Lower lobe of right lung (tissue), 2 donors: ENCODE measurements around the gene SCTR. TPM values are rescaled to one million over a fixed set of nuclear protein-coding genes. Genes with fewer than 3 reads are reported as not detected.

Experiments used
- ATAC-seq, 2 donors: fragments of 200-7000 bp; cut with Tn5 transposase; one replicate each; pipeline ENCODE4 v1.9.1; 2020 to 2022; ENCODE audit warnings: mild to moderate bottlenecking in 2 of 2, moderate library complexity in 2 of 2
- DNase-seq: peaks from one replicate; pipeline ENCODE4 v3.0.0-alpha.2; 2020
- H3K27ac ChIP-seq: fragments of 200-600 bp; one replicate; pipeline ENCODE4 v1.8.0; 2022
- H3K27me3 ChIP-seq: fragments of 200-600 bp; one replicate; pipeline ENCODE4 v1.8.0; 2022; ENCODE audit warnings: low read depth
- H3K36me3 ChIP-seq: fragments of 200-600 bp; one replicate; pipeline ENCODE4 v1.8.0; 2022; ENCODE audit warnings: mild to moderate bottlenecking
- H3K4me1 ChIP-seq: fragments of 200-600 bp; one replicate; pipeline ENCODE4 v1.8.0; 2022
- H3K4me3 ChIP-seq: fragments of 200-600 bp; one replicate; pipeline ENCODE4 v1.8.0; 2022; ENCODE audit warnings: mild to moderate bottlenecking
- H3K9me3 ChIP-seq: fragments of 200-600 bp; one replicate; pipeline ENCODE4 v1.8.0; 2022
- CTCF ChIP-seq: fragments of 200-600 bp; IDR thresholded peaks from one replicate; pipeline ENCODE4 v1.8.0; 2022; ENCODE audit warnings: antibody characterized with exemption, mild to moderate bottlenecking
- intact Hi-C: fragments of 100-400 bp; cut with DNase I; formaldehyde crosslinking; loops from one replicate; pipeline ENCODE4 v1.11.0; 2022
- total RNA-seq: library from RNA; stranded (reverse); fragmentation: NEBNext Ultra II Directional; extraction: Animal tissue kit (Norgen Biotek cat#: 25700); gene quantifications from one replicate; pipeline ENCODE4 v1.2.1, GENCODE V29; 2021
- donor health status: DM: no; HTN: yes; CAD: no; lungs with severe emphysema.

The SCTR gene
- total RNA-seq, 1 donor from 2014 or later = 13.2 TPM

- no peak for TF ChIP-seq CTCF
- Histone ChIP-seq H3K9me3 (no peaks in the 10 kb centered on the region), H3K4me3 (no peak overlapping the region), H3K27me3 (no peaks in the 10 kb centered on the region), H3K36me3 (no peaks in the 10 kb centered on the region), H3K4me1 (no peaks in the 10 kb centered on the region), H3K27ac (no peak overlapping the region)
- intact Hi-C loops = no loop called here
- DNase-seq = no peak
- ATAC-seq = no peak
Observed at GRCh38 chr2:119453972-119454593, 70.2 kb downstream of the SCTR start.

GRCh38 chr2:119451336-119452050, 72.8 kb downstream of the SCTR start:
- Histone ChIP-seq H3K27ac (no peak overlapping the region), H3K4me1 (no peaks in the 10 kb centered on the region), H3K36me3 (no peaks in the 10 kb centered on the region), H3K4me3 (no peak overlapping the region), H3K27me3 (no peaks in the 10 kb centered on the region), H3K9me3 (no peaks in the 10 kb centered on the region)
- DNase-seq (no peak), ATAC-seq (peak in 1 of 2 donors; percentile 7)
- intact Hi-C loops = no loop called here
- TF ChIP-seq CTCF = no peak

GRCh38 chr2:119449521-119449920, 74.8 kb downstream of the SCTR start:
- Histone ChIP-seq H3K4me3 (no peak overlapping the region), H3K36me3 (no peaks in the 10 kb centered on the region), H3K27ac (no peak overlapping the region), H3K9me3 (no peaks in the 10 kb centered on the region), H3K27me3 (no peaks in the 10 kb centered on the region), H3K4me1 (no peaks in the 10 kb centered on the region)
- ATAC-seq = no peak
- no peak for DNase-seq
- intact Hi-C loops = no loop called here
- TF ChIP-seq CTCF = no peak

GRCh38 chr2:119448427-119449141, 75.7 kb downstream of the SCTR start:
- no peaks in the 10 kb centered on the region for H3K4me1 ChIP-seq
- no peak for TF ChIP-seq CTCF
- no peaks in the 10 kb centered on the region for H3K36me3 ChIP-seq
- DNase-seq (no peak), ATAC-seq (no peak)
- H3K9me3 ChIP-seq = no peaks in the 10 kb centered on the region
- no peak overlapping the region for H3K4me3 ChIP-seq
- H3K27me3 ChIP-seq = no peaks in the 10 kb centered on the region
- intact Hi-C loops = no loop called here
- H3K27ac ChIP-seq = no peak overlapping the region

- no peak for TF ChIP-seq CTCF
- H3K27me3 ChIP-seq = no peaks in the 10 kb centered on the region
- intact Hi-C loops = no loop called here
- DNase-seq (no peak), ATAC-seq (no peak)
- no peaks in the 10 kb centered on the region for H3K36me3 ChIP-seq
- no peaks in the 10 kb centered on the region for H3K9me3 ChIP-seq
- no peak overlapping the region for H3K27ac ChIP-seq
- H3K4me3 ChIP-seq = no peak overlapping the region
- no peaks in the 10 kb centered on the region for H3K4me1 ChIP-seq
Observed at GRCh38 chr2:119446037-119446436, 78.2 kb downstream of the SCTR start.
